A549 (cell line): ENCODE measurements around the gene DDX25. TPM values are rescaled to one million over a fixed set of nuclear protein-coding genes. Genes with fewer than 3 reads are reported as not detected.

ENCODE experiments used
- ATAC-seq, 2 experiments: fragments of 200-7000 bp in 1 of 2; fragments of >200 bp in 1 of 2; cut with Nextera tagmentation in 1 of 2; cut with Tn5 transposase in 1 of 2; 3 replicates each; pipeline versions ENCODE4 v1.8.0 to v1.9.1; 2018 to 2020; ENCODE audit warnings: mild to moderate bottlenecking in 1 of 2, moderate library complexity in 1 of 2
- CTCF ChIA-PET: fragments of 300-600 bp; sonication (Branson Sonifier 250); formaldehyde crosslinking; extraction: SDS; loops from one replicate; lab custom pipeline; 2021; ENCODE audit warnings: antibody characterized with exemption, inconsistent platforms; lab: Yijun Ruan, JAX
- POLR2A ChIA-PET: fragments of 350-600 bp; formaldehyde crosslinking; extraction: SDS; loops from one replicate; lab custom pipeline; 2021; ENCODE audit warnings: antibody characterized with exemption, inconsistent platforms; lab: Yijun Ruan, JAX
- DNase-seq, 2 experiments: peaks; one replicate each; pipeline versions ENCODE4 v3.0.0 to v3.0.0-alpha.2; 2011 to 2016; ENCODE audit warnings: low read depth in 1 of 2, low spot score in 1 of 2
- FAIRE-seq: peaks from 2 replicates; lab custom pipeline; 2011; peaks lifted over from hg19 to GRCh38; lab: Jason Lieb, UNC
- H3K27ac ChIP-seq, 2 experiments: fragments of >200 bp; sonication (Bioruptor Twin); formaldehyde crosslinking; 3 replicates each; pipeline ENCODE4 v1.5.1; 2016 to 2017
- H3K4me1 ChIP-seq: fragments of >200 bp; sonication (Bioruptor Twin); formaldehyde crosslinking; 3 replicates; pipeline ENCODE4 v1.6.1; 2016
- H3K4me2 ChIP-seq: fragments of >200 bp; sonication (Bioruptor Twin); formaldehyde crosslinking; 3 replicates; pipeline ENCODE4 v1.6.1; 2016
- H3K4me3 ChIP-seq: fragments of >200 bp; sonication (Bioruptor Twin); formaldehyde crosslinking; 3 replicates; pipeline ENCODE4 v1.5.1; 2016
- H3K9me3 ChIP-seq: fragments of >200 bp; sonication (Bioruptor Twin); formaldehyde crosslinking; 3 replicates; pipeline ENCODE4 v1.6.1; 2016
- ATOH8 ChIP-seq: fragments of 250-450 bp; sonication (Bioruptor Pico); IDR thresholded peaks from 2 replicates; pipeline ENCODE4 v1.5.0; 2020; ENCODE audit warnings: low read depth, mild to moderate bottlenecking, moderate library complexity
- BHLHE40 ChIP-seq: IDR thresholded peaks from 2 replicates; pipeline ENCODE4 v1.6.1; 2012; ENCODE audit warnings: low read depth, low read length, inconsistent platforms
- CBX8 ChIP-seq: fragments of 200-600 bp; sonication (generic); IDR thresholded peaks from 2 replicates; pipeline ENCODE4 v1.6.1; 2016
- CHD2 ChIP-seq: fragments of 150-350 bp; IDR thresholded peaks from 2 replicates; pipeline ENCODE4 v1.6.1; 2014; ENCODE audit warnings: low read length; ENCODE audit not compliant: partially characterized antibody
- E2F6 ChIP-seq: IDR thresholded peaks from 2 replicates; pipeline ENCODE4 v1.6.1; 2012; ENCODE audit warnings: low read depth, borderline replicate concordance
- ESRRA ChIP-seq: fragments of 150-350 bp; IDR thresholded peaks from 2 replicates; pipeline ENCODE4 v1.6.1; 2014; ENCODE audit warnings: mild to moderate bottlenecking, low read length, borderline replicate concordance
- FOXS1 ChIP-seq: fragments of 250-450 bp; sonication (Bioruptor Pico); IDR thresholded peaks from 2 replicates; pipeline ENCODE4 v1.5.0; 2020; ENCODE audit warnings: mild to moderate bottlenecking, moderate library complexity
- JUN ChIP-seq, 2 experiments: fragments of >200 bp; sonication (Bioruptor Twin); formaldehyde crosslinking; IDR thresholded peaks; 2 replicates in 1 of 2; 3 replicates in 1 of 2; pipeline ENCODE4 v1.6.1; 2016 to 2017
- JUNB ChIP-seq: fragments of >200 bp; sonication (Bioruptor Twin); formaldehyde crosslinking; IDR thresholded peaks from 2 replicates; pipeline ENCODE4 v1.6.1; 2016
- KDM5A ChIP-seq: fragments of 200-600 bp; sonication (generic); IDR thresholded peaks from 2 replicates; pipeline ENCODE4 v1.6.1; 2016; ENCODE audit warnings: antibody characterized with exemption, mild to moderate bottlenecking
- NFE2L2 ChIP-seq: fragments of 150-350 bp; conservative IDR thresholded peaks from 2 replicates; pipeline ENCODE4 v1.6.1; 2014; ENCODE audit warnings: low read length
- POLR2AphosphoS2 ChIP-seq: conservative IDR thresholded peaks from 2 replicates; pipeline ENCODE4 v1.6.1; 2012; ENCODE audit warnings: low read length, improper control_type of control experiment, inconsistent platforms
- REST ChIP-seq: fragments of 200-600 bp; sonication (generic); IDR thresholded peaks from 2 replicates; pipeline ENCODE4 v1.6.1; 2016; ENCODE audit warnings: antibody characterized with exemption, mild to moderate bottlenecking, moderate library complexity
- RFX5 ChIP-seq: fragments of 450-650 bp; IDR thresholded peaks from 2 replicates; pipeline ENCODE4 v1.7.1; 2014; ENCODE audit warnings: antibody characterized with exemption, mild to moderate bottlenecking, moderate library complexity
- RNF2 ChIP-seq: fragments of 200-600 bp; sonication (generic); IDR thresholded peaks from 2 replicates; pipeline ENCODE4 v1.6.1; 2016; ENCODE audit warnings: low read depth, mild to moderate bottlenecking, antibody characterized with exemption, moderate library complexity, borderline replicate concordance
- TFCP2L1 ChIP-seq: fragments of 250-450 bp; sonication (Bioruptor Pico); IDR thresholded peaks from 2 replicates; pipeline ENCODE4 v1.5.0; 2021; ENCODE audit warnings: mild to moderate bottlenecking
- USF2 ChIP-seq: fragments of 450-650 bp; IDR thresholded peaks from 2 replicates; pipeline ENCODE4 v1.6.1; 2014; ENCODE audit warnings: antibody characterized with exemption
- WGBS: methylation state at CpG from one replicate; pipeline ENCODE4 v1.1.6; 2017; ENCODE audit errors: missing lambda C conversion rate; 5-methylcytosine and 5-hydroxymethylcytosine counted together
- polyA plus RNA-seq, 4 experiments: library from polyadenylated mRNA; depleted of rRNA in 3 of 4; stranded (reverse); fragments of >200 nt; fragmentation: RNase III in 1 of 4; extraction: RNeasy Plus Mini Kit Qiagen cat#74134 plus additional on column Dnase treatment in 1 of 4; gene quantifications; 2 replicates in 3 of 4; 3 replicates in 1 of 4; pipeline ENCODE4 v1.2.3, GENCODE V29; 2011 to 2017
- TF ChIP-seq, protein P1 (sequence below): fragments of >200 bp; sonication (Bioruptor Twin); formaldehyde crosslinking; IDR thresholded peaks from 2 replicates; pipeline ENCODE4 v1.6.1; 2016
- TF ChIP-seq, protein P2 (sequence below): fragments of >200 bp; sonication (Bioruptor Twin); formaldehyde crosslinking; IDR thresholded peaks from 3 replicates; pipeline ENCODE4 v1.5.1; 2016

The DDX25 gene
- polyA plus RNA-seq, 2 of the 4 experiments (the other 2 are of a cell fraction): 0.01 TPM; not detected in 1

- no peak overlapping the region for H3K27ac ChIP-seq
- no peak for ATAC-seq
- H3K4me3 ChIP-seq: no peak overlapping the region
- H3K4me1 ChIP-seq: no peaks in the 10 kb centered on the region
- WGBS: 72% methylated on average over 6 of the region's 6 CpGs
- TF ChIP-seq FOXS1 (CRISPR knock-in tag): no peak
- TF ChIP-seq, protein P1, sequence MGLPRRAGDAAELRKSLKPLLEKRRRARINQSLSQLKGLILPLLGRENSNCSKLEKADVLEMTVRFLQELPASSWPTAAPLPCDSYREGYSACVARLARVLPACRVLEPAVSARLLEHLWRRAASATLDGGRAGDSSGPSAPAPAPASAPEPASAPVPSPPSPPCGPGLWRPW: no peak
- no peak for TF ChIP-seq BHLHE40
- TF ChIP-seq, protein P2, sequence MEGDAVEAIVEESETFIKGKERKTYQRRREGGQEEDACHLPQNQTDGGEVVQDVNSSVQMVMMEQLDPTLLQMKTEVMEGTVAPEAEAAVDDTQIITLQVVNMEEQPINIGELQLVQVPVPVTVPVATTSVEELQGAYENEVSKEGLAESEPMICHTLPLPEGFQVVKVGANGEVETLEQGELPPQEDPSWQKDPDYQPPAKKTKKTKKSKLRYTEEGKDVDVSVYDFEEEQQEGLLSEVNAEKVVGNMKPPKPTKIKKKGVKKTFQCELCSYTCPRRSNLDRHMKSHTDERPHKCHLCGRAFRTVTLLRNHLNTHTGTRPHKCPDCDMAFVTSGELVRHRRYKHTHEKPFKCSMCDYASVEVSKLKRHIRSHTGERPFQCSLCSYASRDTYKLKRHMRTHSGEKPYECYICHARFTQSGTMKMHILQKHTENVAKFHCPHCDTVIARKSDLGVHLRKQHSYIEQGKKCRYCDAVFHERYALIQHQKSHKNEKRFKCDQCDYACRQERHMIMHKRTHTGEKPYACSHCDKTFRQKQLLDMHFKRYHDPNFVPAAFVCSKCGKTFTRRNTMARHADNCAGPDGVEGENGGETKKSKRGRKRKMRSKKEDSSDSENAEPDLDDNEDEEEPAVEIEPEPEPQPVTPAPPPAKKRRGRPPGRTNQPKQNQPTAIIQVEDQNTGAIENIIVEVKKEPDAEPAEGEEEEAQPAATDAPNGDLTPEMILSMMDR: no peak
- peaks cover 6% of the 10 kb centered on the region; the same call in 2 of the 3 replicates for H3K9me3 ChIP-seq
- POLR2A ChIA-PET: no interaction called here
- H3K4me2 ChIP-seq: no peak overlapping the region
- CTCF ChIA-PET: no interaction called here
- FAIRE-seq: no peak
- DNase-seq: no peak
Observed at GRCh38 chr11:125960771-125961170, 56.5 kb downstream of the DDX25 start.

DNA sequence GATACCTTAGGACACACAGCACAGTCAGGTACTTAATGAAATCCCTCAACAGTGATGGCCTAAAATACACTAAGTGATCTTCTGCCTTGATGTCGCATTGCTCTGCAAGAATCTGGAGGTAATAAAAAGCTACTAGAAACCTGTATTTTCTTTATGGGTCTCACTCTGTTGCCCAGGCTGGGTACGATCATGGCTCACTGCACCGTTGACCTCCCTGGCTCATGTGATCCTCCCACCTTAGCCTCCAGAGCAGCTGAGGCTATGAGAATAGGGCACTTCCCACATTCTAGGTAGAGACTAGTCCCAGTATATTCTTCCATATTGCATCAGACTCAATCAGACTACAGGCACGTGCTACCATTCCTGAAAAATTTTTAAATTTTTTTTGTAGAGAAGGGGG is 63.2 kb downstream of the DDX25 start:
- ChIA-PET POLR2A (no interaction called here), CTCF (interaction anchor here (1.6 kb wide), 1 partner anchor 226 kb away, joined by 4 read pairs; no protein-coding TSS in a partner anchor)
- 91% methylated on average over 4 of the region's 4 CpGs for WGBS
- DNase-seq: no peak
- no peak for FAIRE-seq
- Histone ChIP-seq H3K27ac (no peak overlapping the region), H3K4me1 (peaks cover 7% of the 10 kb centered on the region; the same call in 2 of the 3 replicates), H3K4me2 (no peak overlapping the region), H3K4me3 (no peak overlapping the region), H3K9me3 (peaks cover 6% of the 10 kb centered on the region; the same call in 2 of the 3 replicates)
- no peak for TF ChIP-seq JUN (IDR thresholded peaks at IDR 0.05)
- no peak for TF ChIP-seq KDM5A
- no peak for ATAC-seq

- ChIA-PET POLR2A (no interaction called here), CTCF (no interaction called here)
- Histone ChIP-seq H3K9me3 (no peaks in the 10 kb centered on the region), H3K27ac (no peak overlapping the region), H3K4me1 (peaks cover 7% of the 10 kb centered on the region; the same call in 2 of the 3 replicates), H3K4me2 (peak overlapping the region; percentile 29; the same call in 2 of the 3 replicates), H3K4me3 (no peak overlapping the region)
- FAIRE-seq (no peak), DNase-seq (no peak), ATAC-seq (no peak)
- TF ChIP-seq ATOH8 (no peak), JUNB (no peak), USF2 (no peak), CBX8 (no peak), JUN (IDR thresholded peaks at IDR 0.05) (no peak), TFCP2L1 (CRISPR knock-in tag) (no peak), BHLHE40 (no peak), REST (no peak), RNF2 (no peak), NFE2L2 (no peak), E2F6 (no peak), CHD2 (no peak), RFX5 (no peak), ESRRA (no peak), POLR2AphosphoS2 (no peak)
- TF ChIP-seq, protein P1: no peak
- WGBS: 77% methylated on average over 7 of the region's 7 CpGs
Observed at GRCh38 chr11:125968354-125968753, 64.0 kb downstream of the DDX25 start.
